Body of pancreas (tissue), 4 donors: ENCODE results near the gene CDC20B. TPM values are rescaled to one million over a fixed set of nuclear protein-coding genes. Genes with fewer than 3 reads are reported as not detected.
A peak's percentile ranks its signal among the peaks of the same experiment; 100 is the strongest.

ENCODE experiments used
- ATAC-seq: fragments of 150-250 bp; one replicate; pipeline ENCODE4 v1.9.1; 2016
- DNase-seq, 4 donors: peaks; one replicate each; pipeline ENCODE4 v3.0.0-alpha.2; 2019
- H3K27ac ChIP-seq, 4 donors: fragments of 200-600 bp; sonication (generic); 1 replicate in 3 of 4; 2 replicates in 1 of 4; pipeline versions ENCODE4 v1.5.1 to v1.6.1; 2016 to 2019; ENCODE audit warnings: mild to moderate bottlenecking in 1 of 4, mixed read lengths in 1 of 4, moderate library complexity in 1 of 4
- H3K27me3 ChIP-seq, 2 donors: fragments of 200-600 bp; sonication (generic); one replicate each; pipeline ENCODE4 v1.6.0; 2016; ENCODE audit warnings: mild to moderate bottlenecking in 1 of 2
- H3K36me3 ChIP-seq, 2 donors: fragments of 200-600 bp; sonication (generic); replicated peaks in 1 of 2; 2 replicates each; pipeline ENCODE4 v1.5.1; 2016; ENCODE audit warnings: low read depth in 2 of 2; ENCODE audit not compliant: insufficient read depth in 1 of 2
- H3K4me1 ChIP-seq: fragments of 200-600 bp; sonication (generic); one replicate; pipeline ENCODE4 v1.6.0; 2016
- H3K4me3 ChIP-seq, 2 donors: fragments of 200-600 bp; sonication (generic); 1 replicate in 1 of 2; 2 replicates in 1 of 2; pipeline ENCODE4 v1.5.1; 2016 to 2019
- H3K9me3 ChIP-seq, 3 donors: fragments of 200-600 bp; sonication (generic); 1 replicate in 2 of 3; 2 replicates in 1 of 3; pipeline ENCODE4 v1.5.1; 2016
- POLR2A ChIP-seq, 3 donors: fragments of 450-650 bp; IDR thresholded peaks; one replicate each; pipeline ENCODE4 v1.6.1; 2016; ENCODE audit warnings: antibody characterized with exemption in 3 of 3, mild to moderate bottlenecking in 2 of 3
- WGBS, 2 donors: methylation state at CpG; one replicate each; pipeline ENCODE4 v1.1.5; 2017; 5-methylcytosine and 5-hydroxymethylcytosine counted together
- intact Hi-C: fragments of 100-400 bp; cut with DNase I; formaldehyde crosslinking; loops from one replicate; pipeline ENCODE4 v1.15.1; 2023
- total RNA-seq, 2 donors: library from RNA; depleted of rRNA; stranded (reverse); fragments of >200 nt; gene quantifications; one replicate each; pipeline ENCODE4 v1.1.0, GENCODE V29; 2016
- TF ChIP-seq, protein P1 (sequence below), 7 experiments: fragments of 450-650 bp in 4 of 7; fragments of 200-600 bp in 3 of 7; sonication (generic) in 3 of 7; IDR thresholded peaks; one replicate each; pipeline ENCODE4 v1.5.1; 2016 to 2019; ENCODE audit warnings: antibody characterized with exemption in 7 of 7

Gene CDC20B
- total RNA-seq, 2 donors from 2014 or later = not detected

DNA sequence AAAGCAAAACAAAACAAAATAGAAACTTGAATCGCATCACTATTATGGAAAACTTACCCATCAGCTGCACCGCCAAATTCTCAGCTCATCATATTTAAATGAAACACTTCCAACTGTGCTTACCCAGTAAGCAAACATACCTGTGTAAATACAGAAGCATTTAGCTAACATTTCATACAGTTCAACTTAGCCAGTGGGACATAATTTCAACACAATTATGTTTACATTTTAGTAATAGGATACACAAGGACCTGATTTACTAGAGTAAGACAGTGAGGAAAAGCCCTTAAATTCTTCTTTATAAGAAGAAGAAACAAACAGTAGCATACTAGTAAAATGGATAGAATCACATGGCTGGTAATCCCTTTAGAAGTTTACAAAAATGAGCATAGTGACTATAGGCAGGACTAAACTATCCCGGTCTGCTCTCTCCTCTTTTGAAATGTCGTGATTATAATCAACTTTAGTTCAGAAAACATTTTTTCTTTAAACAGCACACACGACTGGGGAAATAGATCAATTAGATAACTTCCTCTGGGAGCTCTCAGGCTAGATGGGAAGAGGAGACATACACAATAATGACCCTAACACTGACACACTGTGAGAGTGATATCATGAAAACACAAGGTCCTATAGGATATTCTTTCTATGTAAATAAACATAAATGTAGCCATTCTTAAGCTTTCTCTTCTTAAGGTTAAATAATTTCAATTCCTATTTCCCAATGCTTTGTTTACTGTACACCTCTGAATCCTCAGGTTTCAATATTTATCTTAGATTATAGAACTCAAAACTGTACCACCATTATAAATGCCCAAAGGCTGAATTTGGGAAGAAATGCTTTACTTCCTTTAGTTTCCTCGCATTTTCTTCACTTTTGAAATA is 15.9 kb upstream of the CDC20B start:
- TF ChIP-seq, protein P1, sequence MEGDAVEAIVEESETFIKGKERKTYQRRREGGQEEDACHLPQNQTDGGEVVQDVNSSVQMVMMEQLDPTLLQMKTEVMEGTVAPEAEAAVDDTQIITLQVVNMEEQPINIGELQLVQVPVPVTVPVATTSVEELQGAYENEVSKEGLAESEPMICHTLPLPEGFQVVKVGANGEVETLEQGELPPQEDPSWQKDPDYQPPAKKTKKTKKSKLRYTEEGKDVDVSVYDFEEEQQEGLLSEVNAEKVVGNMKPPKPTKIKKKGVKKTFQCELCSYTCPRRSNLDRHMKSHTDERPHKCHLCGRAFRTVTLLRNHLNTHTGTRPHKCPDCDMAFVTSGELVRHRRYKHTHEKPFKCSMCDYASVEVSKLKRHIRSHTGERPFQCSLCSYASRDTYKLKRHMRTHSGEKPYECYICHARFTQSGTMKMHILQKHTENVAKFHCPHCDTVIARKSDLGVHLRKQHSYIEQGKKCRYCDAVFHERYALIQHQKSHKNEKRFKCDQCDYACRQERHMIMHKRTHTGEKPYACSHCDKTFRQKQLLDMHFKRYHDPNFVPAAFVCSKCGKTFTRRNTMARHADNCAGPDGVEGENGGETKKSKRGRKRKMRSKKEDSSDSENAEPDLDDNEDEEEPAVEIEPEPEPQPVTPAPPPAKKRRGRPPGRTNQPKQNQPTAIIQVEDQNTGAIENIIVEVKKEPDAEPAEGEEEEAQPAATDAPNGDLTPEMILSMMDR (IDR thresholded peaks at IDR 0.05) = no peak
- TF ChIP-seq POLR2A (IDR thresholded peaks at IDR 0.05) = no peak
- no peaks in the 10 kb centered on the region for H3K36me3 ChIP-seq
- no peaks in the 10 kb centered on the region for H3K27me3 ChIP-seq
- no peak overlapping the region for H3K4me3 ChIP-seq
- H3K9me3 ChIP-seq = no peaks in the 10 kb centered on the region
- H3K4me1 ChIP-seq = peaks cover 16% of the 10 kb centered on the region
- H3K27ac ChIP-seq = no peak overlapping the region
- ATAC-seq (peak; percentile 30), DNase-seq (no peak)
- 23 to 29% methylated on average over 6 of the region's 6 CpGs for WGBS, 2 donors
- intact Hi-C loops = no loop called here

DNA sequence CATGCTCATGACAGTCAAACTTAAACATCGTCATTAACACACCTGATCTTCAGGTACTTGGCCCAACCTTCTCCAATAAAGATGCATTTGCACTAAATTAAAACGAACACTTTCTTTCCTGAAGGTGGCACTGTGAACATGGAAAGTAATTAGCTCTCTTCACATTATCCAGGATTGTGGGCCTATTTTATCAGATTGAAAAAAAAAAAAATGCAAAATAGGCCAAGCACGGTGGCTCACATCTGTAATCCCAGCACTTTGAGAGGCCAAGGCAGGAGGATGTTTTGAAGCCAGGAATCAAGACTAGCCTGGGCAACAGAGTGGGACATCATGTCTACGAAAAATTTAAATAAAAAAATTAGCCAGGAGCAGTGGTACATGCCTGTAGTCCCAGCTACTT is 14.4 kb upstream of the CDC20B start:
- Histone ChIP-seq H3K27ac (no peak overlapping the region), H3K27me3 (no peaks in the 10 kb centered on the region), H3K9me3 (no peaks in the 10 kb centered on the region), H3K4me1 (peaks cover 16% of the 10 kb centered on the region), H3K36me3 (no peaks in the 10 kb centered on the region), H3K4me3 (no peak overlapping the region)
- DNase-seq (peak in 1 of 4 donors; percentile 16), ATAC-seq (peak; percentile 75)
- intact Hi-C loops = no loop called here
- TF ChIP-seq POLR2A (IDR thresholded peaks at IDR 0.05) = no peak
- TF ChIP-seq, protein P1 (IDR thresholded peaks at IDR 0.05) = peak in 6 of 7 experiments; percentile 28 to 74 (median 64)
- WGBS, 2 donors = 26% methylated on average over 4 of the region's 4 CpGs

DNA sequence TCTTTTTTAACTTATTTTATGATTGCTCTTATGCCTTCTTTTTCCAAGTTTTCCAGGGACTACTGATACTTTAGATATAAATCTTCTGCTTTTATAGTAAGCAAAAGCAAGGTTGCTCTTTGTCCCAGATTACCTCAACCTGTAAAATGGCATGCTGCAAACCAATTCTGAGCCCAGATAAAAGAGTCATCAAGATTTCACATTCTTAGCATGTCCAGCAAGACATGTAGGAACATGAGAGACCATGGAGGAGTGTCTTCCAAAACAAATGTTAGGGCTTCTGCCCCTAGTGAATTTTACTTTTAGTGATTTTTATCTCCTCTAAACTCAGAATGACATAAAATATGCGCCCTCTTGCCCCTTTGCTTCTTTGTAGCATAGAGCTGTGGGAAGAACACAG is 7.0 kb upstream of the CDC20B start:
- H3K27me3 ChIP-seq = no peaks in the 10 kb centered on the region
- H3K4me3 ChIP-seq = no peak overlapping the region
- H3K4me1 ChIP-seq = peaks cover 15% of the 10 kb centered on the region
- TF ChIP-seq, protein P1 (IDR thresholded peaks at IDR 0.05) = no peak
- TF ChIP-seq POLR2A (IDR thresholded peaks at IDR 0.05) = no peak
- DNase-seq (no peak), ATAC-seq (no peak)
- intact Hi-C loops = loop anchor here (5.0 kb wide), 1 partner anchor 47 kb away; the partner anchor contains the start of gene MCIDAS
- no peak overlapping the region for H3K27ac ChIP-seq
- H3K36me3 ChIP-seq = no peaks in the 10 kb centered on the region
- WGBS, 2 donors = 52 to 62% methylated on average over 1 of the region's 1 CpG
- no peaks in the 10 kb centered on the region for H3K9me3 ChIP-seq

DNA sequence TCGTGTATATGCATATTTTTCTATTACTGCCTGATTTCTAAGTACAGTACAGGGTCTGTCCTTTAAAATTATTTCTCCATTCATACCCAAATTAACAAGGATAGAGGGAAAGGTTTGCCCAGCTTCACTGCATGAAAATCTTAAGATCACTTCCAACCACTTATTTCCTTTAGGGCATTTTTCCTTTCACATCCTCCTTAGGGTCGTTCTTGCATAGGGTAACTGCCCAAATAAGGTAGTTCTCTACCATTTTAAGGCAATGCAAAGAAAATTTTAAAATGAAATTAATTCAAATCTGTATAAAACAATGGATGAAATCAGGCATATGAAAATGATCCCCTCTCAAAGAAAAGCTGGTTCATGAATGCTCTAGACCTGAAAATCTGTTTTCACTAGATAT is 4.1 kb upstream of the CDC20B start:
- Histone ChIP-seq H3K27me3 (no peaks in the 10 kb centered on the region), H3K36me3 (no peaks in the 10 kb centered on the region), H3K27ac (no peak overlapping the region), H3K4me1 (peaks cover 32% of the 10 kb centered on the region), H3K4me3 (no peak overlapping the region), H3K9me3 (no peaks in the 10 kb centered on the region)
- TF ChIP-seq, protein P1 (IDR thresholded peaks at IDR 0.05) = no peak
- no peak for TF ChIP-seq POLR2A (IDR thresholded peaks at IDR 0.05)
- no peak for DNase-seq
- 5 to 9% methylated on average over 2 of the region's 2 CpGs for WGBS, 2 donors
- intact Hi-C loops = no loop called here
- ATAC-seq = no peak
